HFF-Myc (cell line): ENCODE measurements around the gene HASPIN.
A peak's percentile ranks its signal among the peaks of the same experiment; 100 is the strongest.

Source experiments
- DNase-seq: peaks from one replicate; pipeline ENCODE4 v3.0.0-alpha.2; 2011; ENCODE audit warnings: low read depth; ENCODE audit errors: extremely low read depth
- H3K4me3 ChIP-seq: replicated peaks from 2 replicates; pipeline ENCODE4 v1.5.1; 2011; ENCODE audit warnings: low read depth, mild to moderate bottlenecking, control low read depth, low read length
- CTCF ChIP-seq: IDR thresholded peaks from 2 replicates; pipeline ENCODE4 v1.5.1; 2012; ENCODE audit warnings: mild to moderate bottlenecking, low read depth, low read length, control low read depth; ENCODE audit errors: missing control alignments

Gene HASPIN

GRCh38 chr17:3771140-3771539, 47.4 kb downstream of the HASPIN start:
- H3K4me3 ChIP-seq = no peak overlapping the region
- TF ChIP-seq CTCF = no peak
- DNase-seq = no peak

GRCh38 chr17:3772764-3773163, 49.1 kb downstream of the HASPIN start:
- DNase-seq = no peak
- no peak for TF ChIP-seq CTCF
- H3K4me3 ChIP-seq = no peak overlapping the region

- TF ChIP-seq CTCF = no peak
- H3K4me3 ChIP-seq = no peak overlapping the region
- peak; percentile 14 for DNase-seq
These were observed 49.8 kb downstream of the HASPIN start for GRCh38 chr17:3773511-3773910.

- TF ChIP-seq CTCF = no peak
- H3K4me3 ChIP-seq = no peak overlapping the region
- DNase-seq = no peak
These were observed 50.3 kb downstream of the HASPIN start for GRCh38 chr17:3773966-3774365.
